WTC11 (cell line): ENCODE results near the gene INSC. TPM values are rescaled to one million over a fixed set of nuclear protein-coding genes. Genes with fewer than 3 reads are reported as not detected.

ENCODE experiments used
- ATAC-seq: fragments of 200-7000 bp; cut with Tn5 transposase; 2 replicates; pipeline ENCODE4 v1.10.0; 2021; ENCODE audit warnings: mild to moderate bottlenecking, moderate library complexity
- CTCF ChIA-PET: fragments of 300-600 bp; sonication (Branson Sonifier 250); formaldehyde crosslinking; loops from one replicate; lab custom pipeline; 2021; ENCODE audit warnings: antibody characterized with exemption; lab: Charles Lee
- POLR2A ChIA-PET: fragments of 350-600 bp; sonication (Branson Sonifier 250); formaldehyde crosslinking; loops from one replicate; lab custom pipeline; 2021; ENCODE audit warnings: antibody characterized with exemption; lab: Charles Lee
- DNase-seq: peaks from one replicate; pipeline ENCODE4 v3.0.0; 2021; ENCODE audit warnings: low spot score
- H3K27ac Mint-ChIP-seq: 2 replicates; pipeline ENCODE4 v1.8.0; 2021; ENCODE audit warnings: mixed read lengths
- H3K27me3 Mint-ChIP-seq: 2 replicates; pipeline ENCODE4 v1.8.0; 2021; ENCODE audit warnings: low read depth, mild to moderate bottlenecking, moderate library complexity, mixed read lengths
- H3K36me3 Mint-ChIP-seq: 2 replicates; pipeline ENCODE4 v1.8.0; 2021; ENCODE audit warnings: mixed read lengths
- H3K4me1 Mint-ChIP-seq: 2 replicates; pipeline ENCODE4 v1.8.0; 2022; ENCODE audit warnings: mixed read lengths
- H3K4me3 Mint-ChIP-seq: 2 replicates; pipeline ENCODE4 v1.8.0; 2021; ENCODE audit warnings: mild to moderate bottlenecking, moderate library complexity, mixed read lengths
- H3K9me3 Mint-ChIP-seq: 2 replicates; pipeline ENCODE4 v1.8.0; 2021; ENCODE audit warnings: mixed read lengths
- CDX4 ChIP-seq: fragments of 250-450 bp; sonication (Bioruptor Pico); IDR thresholded peaks from 2 replicates; pipeline ENCODE4 v1.9.0; 2021; ENCODE audit warnings: moderate library complexity, mild to moderate bottlenecking, inconsistent platforms, borderline replicate concordance
- CREB1 ChIP-seq: sonication (generic); formaldehyde crosslinking; IDR thresholded peaks from 2 replicates; pipeline ENCODE4 v1.8.0; 2023; ENCODE audit warnings: mild to moderate bottlenecking, missing genetic modification reagents
- CTCF ChIP-seq: fragments of 200-600 bp; IDR thresholded peaks from 2 replicates; pipeline ENCODE4 v1.8.0; 2022; ENCODE audit warnings: antibody characterized with exemption
- E2F4 ChIP-seq: sonication (generic); formaldehyde crosslinking; IDR thresholded peaks from 2 replicates; pipeline ENCODE4 v1.8.1; 2022; ENCODE audit warnings: low read depth, mild to moderate bottlenecking, moderate library complexity, missing genetic modification reagents, borderline replicate concordance
- FOXJ3 ChIP-seq: sonication (generic); formaldehyde crosslinking; IDR thresholded peaks from 2 replicates; pipeline ENCODE4 v1.9.0; 2021; ENCODE audit warnings: missing genetic modification reagents, mild to moderate bottlenecking, borderline replicate concordance
- GRHL2 ChIP-seq: fragments of 250-450 bp; sonication (Bioruptor Pico); IDR thresholded peaks from 2 replicates; pipeline ENCODE4 v1.8.0; 2022; ENCODE audit warnings: mild to moderate bottlenecking, moderate library complexity; ENCODE audit not compliant: insufficient replicate concordance, severe bottlenecking
- HMGA2 ChIP-seq: fragments of 250-450 bp; sonication (Bioruptor Pico); IDR thresholded peaks from 2 replicates; pipeline ENCODE4 v1.4.0; 2021; ENCODE audit warnings: mild to moderate bottlenecking, moderate library complexity
- KAT7 ChIP-seq: sonication (generic); formaldehyde crosslinking; IDR thresholded peaks from 2 replicates; pipeline ENCODE4 v1.8.1; 2023; ENCODE audit warnings: missing genetic modification reagents, mild to moderate bottlenecking, borderline replicate concordance
- MYBL2 ChIP-seq: sonication (generic); formaldehyde crosslinking; IDR thresholded peaks from 2 replicates; pipeline ENCODE4 v1.8.1; 2023; ENCODE audit warnings: mild to moderate bottlenecking, moderate library complexity, missing genetic modification reagents
- NFATC4 ChIP-seq: fragments of 250-450 bp; sonication (Bioruptor Pico); IDR thresholded peaks from 2 replicates; pipeline ENCODE4 v1.9.0; 2021; ENCODE audit warnings: mild to moderate bottlenecking
- PRDM15 ChIP-seq: sonication (generic); formaldehyde crosslinking; IDR thresholded peaks from 2 replicates; pipeline ENCODE4 v1.8.0; 2022; ENCODE audit warnings: missing genetic modification reagents
- RORB ChIP-seq: fragments of 250-450 bp; sonication (Bioruptor Pico); IDR thresholded peaks from 2 replicates; pipeline ENCODE4 v1.9.0; 2021; ENCODE audit warnings: mild to moderate bottlenecking
- ZNF121 ChIP-seq: sonication (generic); formaldehyde crosslinking; IDR thresholded peaks from 2 replicates; pipeline ENCODE4 v1.8.0; 2023; ENCODE audit warnings: missing genetic modification reagents
- ZNF138 ChIP-seq: sonication (generic); formaldehyde crosslinking; conservative IDR thresholded peaks from 2 replicates; pipeline ENCODE4 v1.8.1; 2022; ENCODE audit warnings: mild to moderate bottlenecking, moderate library complexity, missing genetic modification reagents
- ZNF423 ChIP-seq: fragments of 250-450 bp; sonication (Bioruptor Pico); IDR thresholded peaks from 2 replicates; pipeline ENCODE4 v2.1.2; 2022; ENCODE audit warnings: mild to moderate bottlenecking, moderate library complexity
- total RNA-seq: library from RNA; stranded (reverse); gene quantifications from 3 replicates; pipeline ENCODE4 v1.2.3, GENCODE V29; 2021
- TF ChIP-seq, protein P1 (sequence below): sonication (generic); formaldehyde crosslinking; IDR thresholded peaks from 2 replicates; pipeline ENCODE4 v1.8.0; 2023; ENCODE audit warnings: missing genetic modification reagents, mild to moderate bottlenecking, borderline replicate concordance
- TF ChIP-seq, protein P2 (sequence below): sonication (generic); formaldehyde crosslinking; IDR thresholded peaks from 2 replicates; pipeline ENCODE4 v1.8.1; 2023; ENCODE audit warnings: mild to moderate bottlenecking, moderate library complexity, missing genetic modification reagents
- TF ChIP-seq, protein P3 (sequence below): sonication (generic); formaldehyde crosslinking; IDR thresholded peaks from 2 replicates; pipeline ENCODE4 v1.8.0; 2022; ENCODE audit warnings: mild to moderate bottlenecking, missing genetic modification reagents

INSC gene
- total RNA-seq, 1 experiment from 2014 or later, result 0.44 TPM

- Mint-ChIP-seq H3K4me1 (peaks cover 9% of the 10 kb centered on the region), H3K9me3 (no peaks in the 10 kb centered on the region), H3K4me3 (no peak overlapping the region), H3K27ac (no peak overlapping the region), H3K27me3 (no peaks in the 10 kb centered on the region), H3K36me3 (no peaks in the 10 kb centered on the region)
- ChIA-PET POLR2A (no interaction called here), CTCF (interaction anchor here (0.6 to 1.6 kb wide), 14 partner anchors 9 to 646 kb away, joined by 3 to 7 read pairs (median 4); no protein-coding TSS in a partner anchor)
- DNase-seq (no peak), ATAC-seq (peak; percentile 52)
- TF ChIP-seq CTCF, result peak; percentile 33; the same call in 1 of the 2 replicates
- no peak for TF ChIP-seq FOXJ3 (CRISPR knock-in tag)
Observed at GRCh38 chr11:15276621-15277020, 161.9 kb downstream of the INSC start.

- peaks cover 9% of the 10 kb centered on the region for H3K4me1 Mint-ChIP-seq
- no peak overlapping the region for H3K27ac Mint-ChIP-seq
- ChIA-PET CTCF (interaction anchor here (0.7 kb wide), 1 partner anchor 20 kb away, joined by 4 read pairs; no protein-coding TSS in a partner anchor), POLR2A (no interaction called here)
- no peak for ATAC-seq
- H3K4me3 Mint-ChIP-seq, result no peak overlapping the region
- no peaks in the 10 kb centered on the region; the same call in 1 of the 2 replicates for H3K27me3 Mint-ChIP-seq
- no peak for DNase-seq
- no peaks in the 10 kb centered on the region for H3K36me3 Mint-ChIP-seq
- no peaks in the 10 kb centered on the region for H3K9me3 Mint-ChIP-seq
- TF ChIP-seq CDX4 (CRISPR knock-in tag) (no peak), PRDM15 (CRISPR knock-in tag) (no peak), HMGA2 (no peak), CREB1 (CRISPR knock-in tag) (no peak), KAT7 (no peak), GRHL2 (no peak), ZNF138 (CRISPR knock-in tag) (no peak), NFATC4 (CRISPR knock-in tag) (no peak), ZNF423 (CRISPR knock-in tag) (no peak), RORB (CRISPR knock-in tag) (no peak), ZNF121 (CRISPR knock-in tag) (no peak), MYBL2 (CRISPR knock-in tag) (no peak), E2F4 (CRISPR knock-in tag) (no peak)
- TF ChIP-seq, protein P1, sequence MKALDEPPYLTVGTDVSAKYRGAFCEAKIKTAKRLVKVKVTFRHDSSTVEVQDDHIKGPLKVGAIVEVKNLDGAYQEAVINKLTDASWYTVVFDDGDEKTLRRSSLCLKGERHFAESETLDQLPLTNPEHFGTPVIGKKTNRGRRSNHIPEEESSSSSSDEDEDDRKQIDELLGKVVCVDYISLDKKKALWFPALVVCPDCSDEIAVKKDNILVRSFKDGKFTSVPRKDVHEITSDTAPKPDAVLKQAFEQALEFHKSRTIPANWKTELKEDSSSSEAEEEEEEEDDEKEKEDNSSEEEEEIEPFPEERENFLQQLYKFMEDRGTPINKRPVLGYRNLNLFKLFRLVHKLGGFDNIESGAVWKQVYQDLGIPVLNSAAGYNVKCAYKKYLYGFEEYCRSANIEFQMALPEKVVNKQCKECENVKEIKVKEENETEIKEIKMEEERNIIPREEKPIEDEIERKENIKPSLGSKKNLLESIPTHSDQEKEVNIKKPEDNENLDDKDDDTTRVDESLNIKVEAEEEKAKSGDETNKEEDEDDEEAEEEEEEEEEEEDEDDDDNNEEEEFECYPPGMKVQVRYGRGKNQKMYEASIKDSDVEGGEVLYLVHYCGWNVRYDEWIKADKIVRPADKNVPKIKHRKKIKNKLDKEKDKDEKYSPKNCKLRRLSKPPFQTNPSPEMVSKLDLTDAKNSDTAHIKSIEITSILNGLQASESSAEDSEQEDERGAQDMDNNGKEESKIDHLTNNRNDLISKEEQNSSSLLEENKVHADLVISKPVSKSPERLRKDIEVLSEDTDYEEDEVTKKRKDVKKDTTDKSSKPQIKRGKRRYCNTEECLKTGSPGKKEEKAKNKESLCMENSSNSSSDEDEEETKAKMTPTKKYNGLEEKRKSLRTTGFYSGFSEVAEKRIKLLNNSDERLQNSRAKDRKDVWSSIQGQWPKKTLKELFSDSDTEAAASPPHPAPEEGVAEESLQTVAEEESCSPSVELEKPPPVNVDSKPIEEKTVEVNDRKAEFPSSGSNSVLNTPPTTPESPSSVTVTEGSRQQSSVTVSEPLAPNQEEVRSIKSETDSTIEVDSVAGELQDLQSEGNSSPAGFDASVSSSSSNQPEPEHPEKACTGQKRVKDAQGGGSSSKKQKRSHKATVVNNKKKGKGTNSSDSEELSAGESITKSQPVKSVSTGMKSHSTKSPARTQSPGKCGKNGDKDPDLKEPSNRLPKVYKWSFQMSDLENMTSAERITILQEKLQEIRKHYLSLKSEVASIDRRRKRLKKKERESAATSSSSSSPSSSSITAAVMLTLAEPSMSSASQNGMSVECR (CRISPR knock-in tag), result no peak
- TF ChIP-seq, protein P2, sequence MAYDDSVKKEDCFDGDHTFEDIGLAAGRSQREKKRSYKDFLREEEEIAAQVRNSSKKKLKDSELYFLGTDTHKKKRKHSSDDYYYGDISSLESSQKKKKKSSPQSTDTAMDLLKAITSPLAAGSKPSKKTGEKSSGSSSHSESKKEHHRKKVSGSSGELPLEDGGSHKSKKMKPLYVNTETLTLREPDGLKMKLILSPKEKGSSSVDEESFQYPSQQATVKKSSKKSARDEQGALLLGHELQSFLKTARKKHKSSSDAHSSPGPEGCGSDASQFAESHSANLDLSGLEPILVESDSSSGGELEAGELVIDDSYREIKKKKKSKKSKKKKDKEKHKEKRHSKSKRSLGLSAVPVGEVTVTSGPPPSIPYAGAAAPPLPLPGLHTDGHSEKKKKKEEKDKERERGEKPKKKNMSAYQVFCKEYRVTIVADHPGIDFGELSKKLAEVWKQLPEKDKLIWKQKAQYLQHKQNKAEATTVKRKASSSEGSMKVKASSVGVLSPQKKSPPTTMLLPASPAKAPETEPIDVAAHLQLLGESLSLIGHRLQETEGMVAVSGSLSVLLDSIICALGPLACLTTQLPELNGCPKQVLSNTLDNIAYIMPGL (CRISPR knock-in tag), result no peak
- TF ChIP-seq, protein P3, sequence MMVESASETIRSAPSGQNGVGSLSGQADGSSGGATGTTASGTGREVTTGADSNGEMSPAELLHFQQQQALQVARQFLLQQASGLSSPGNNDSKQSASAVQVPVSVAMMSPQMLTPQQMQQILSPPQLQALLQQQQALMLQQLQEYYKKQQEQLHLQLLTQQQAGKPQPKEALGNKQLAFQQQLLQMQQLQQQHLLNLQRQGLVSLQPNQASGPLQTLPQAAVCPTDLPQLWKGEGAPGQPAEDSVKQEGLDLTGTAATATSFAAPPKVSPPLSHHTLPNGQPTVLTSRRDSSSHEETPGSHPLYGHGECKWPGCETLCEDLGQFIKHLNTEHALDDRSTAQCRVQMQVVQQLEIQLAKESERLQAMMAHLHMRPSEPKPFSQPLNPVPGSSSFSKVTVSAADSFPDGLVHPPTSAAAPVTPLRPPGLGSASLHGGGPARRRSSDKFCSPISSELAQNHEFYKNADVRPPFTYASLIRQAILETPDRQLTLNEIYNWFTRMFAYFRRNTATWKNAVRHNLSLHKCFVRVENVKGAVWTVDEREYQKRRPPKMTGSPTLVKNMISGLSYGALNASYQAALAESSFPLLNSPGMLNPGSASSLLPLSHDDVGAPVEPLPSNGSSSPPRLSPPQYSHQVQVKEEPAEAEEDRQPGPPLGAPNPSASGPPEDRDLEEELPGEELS (CRISPR knock-in tag), result no peak
Observed at GRCh38 chr11:15278128-15278527, 163.4 kb downstream of the INSC start.
